OCI-M2 (cell line): Measurements from ENCODE around the gene TIMM50.
A peak's percentile ranks its signal among the peaks of the same experiment; 100 is the strongest.

ENCODE experiments used
- DNase-seq: peaks from one replicate; lab custom pipeline; 2025; ENCODE audit not compliant: unreplicated experiment; lab: John Stamatoyannopoulos, UW

The TIMM50 gene

GRCh38 chr19:39525205-39525604 is 44.6 kb downstream of the TIMM50 start:
- DNase-seq = no peak

- no peak for DNase-seq
Observed at GRCh38 chr19:39531834-39532232, 51.2 kb downstream of the TIMM50 start.

GRCh38 chr19:39532233-39533002 is 51.8 kb downstream of the TIMM50 start, which contains the start of gene EID2B:
EID2B (minus strand) TSS chr19:39532852; CDS start chr19:39532802, 50 bp downstream.
- peak; percentile 99 for DNase-seq

DNA sequence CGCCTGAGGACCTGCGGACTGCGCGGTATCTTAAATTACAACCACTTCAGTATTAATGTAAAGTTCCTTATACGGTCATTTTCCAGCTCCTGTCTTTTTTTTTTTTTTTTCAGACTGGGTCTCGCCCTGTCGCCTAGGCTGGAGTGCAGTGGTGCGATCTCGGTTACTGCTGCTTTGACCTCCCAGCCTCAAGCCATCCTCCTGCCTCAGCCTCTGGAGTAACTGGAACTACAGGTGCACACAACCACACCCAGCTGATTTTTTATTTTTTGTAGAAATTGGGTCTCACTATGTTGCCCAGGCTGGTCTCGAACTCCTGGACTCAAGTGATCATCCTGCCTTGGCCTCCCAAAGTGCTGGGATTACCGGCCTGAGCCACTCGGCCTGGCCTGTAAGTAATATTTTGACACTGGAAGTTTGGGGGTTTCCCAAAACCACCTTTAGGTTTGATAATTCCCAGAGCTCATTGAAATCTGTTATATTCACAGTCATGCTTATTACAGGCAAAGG is 52.4 kb downstream of the TIMM50 start:
- DNase-seq = no peak

DNA sequence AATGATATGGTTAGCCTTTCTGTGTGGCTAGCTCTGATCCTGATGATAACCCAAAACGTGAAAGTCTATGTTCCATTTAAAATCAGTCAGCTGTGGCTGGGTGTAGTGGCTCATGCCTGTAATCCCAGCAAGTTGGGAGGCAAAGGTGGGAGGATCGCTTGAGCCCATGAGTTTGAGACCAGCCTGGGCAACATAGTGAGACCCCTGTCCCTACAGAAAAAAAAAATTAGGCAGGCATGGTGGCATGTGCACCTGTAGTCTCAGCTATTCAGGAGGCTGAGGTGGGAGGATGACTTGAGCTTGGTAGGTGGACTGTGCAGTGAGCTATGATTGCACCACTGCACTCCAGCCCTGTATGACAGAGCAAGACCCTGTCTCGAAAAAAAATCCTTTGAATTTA is 53.2 kb downstream of the TIMM50 start:
- DNase-seq = no peak

DNA sequence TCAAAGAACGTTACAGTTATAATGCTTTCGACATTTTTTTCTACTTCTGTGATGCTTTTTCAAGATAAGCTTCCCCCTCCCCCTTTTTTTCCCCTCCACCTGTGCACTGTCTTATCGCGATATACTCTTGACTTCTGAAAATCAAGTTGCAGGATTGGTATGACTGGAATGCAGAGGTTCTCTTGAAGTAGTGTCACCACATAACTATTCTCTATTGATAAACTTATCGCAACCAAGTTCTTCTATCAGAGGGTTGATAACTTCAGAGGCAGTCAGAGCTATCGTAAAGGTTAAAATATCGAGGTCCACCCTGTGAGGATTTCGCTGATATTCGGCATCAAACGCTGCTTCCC is 58.5 kb downstream of the TIMM50 start:
- DNase-seq = no peak

DNA sequence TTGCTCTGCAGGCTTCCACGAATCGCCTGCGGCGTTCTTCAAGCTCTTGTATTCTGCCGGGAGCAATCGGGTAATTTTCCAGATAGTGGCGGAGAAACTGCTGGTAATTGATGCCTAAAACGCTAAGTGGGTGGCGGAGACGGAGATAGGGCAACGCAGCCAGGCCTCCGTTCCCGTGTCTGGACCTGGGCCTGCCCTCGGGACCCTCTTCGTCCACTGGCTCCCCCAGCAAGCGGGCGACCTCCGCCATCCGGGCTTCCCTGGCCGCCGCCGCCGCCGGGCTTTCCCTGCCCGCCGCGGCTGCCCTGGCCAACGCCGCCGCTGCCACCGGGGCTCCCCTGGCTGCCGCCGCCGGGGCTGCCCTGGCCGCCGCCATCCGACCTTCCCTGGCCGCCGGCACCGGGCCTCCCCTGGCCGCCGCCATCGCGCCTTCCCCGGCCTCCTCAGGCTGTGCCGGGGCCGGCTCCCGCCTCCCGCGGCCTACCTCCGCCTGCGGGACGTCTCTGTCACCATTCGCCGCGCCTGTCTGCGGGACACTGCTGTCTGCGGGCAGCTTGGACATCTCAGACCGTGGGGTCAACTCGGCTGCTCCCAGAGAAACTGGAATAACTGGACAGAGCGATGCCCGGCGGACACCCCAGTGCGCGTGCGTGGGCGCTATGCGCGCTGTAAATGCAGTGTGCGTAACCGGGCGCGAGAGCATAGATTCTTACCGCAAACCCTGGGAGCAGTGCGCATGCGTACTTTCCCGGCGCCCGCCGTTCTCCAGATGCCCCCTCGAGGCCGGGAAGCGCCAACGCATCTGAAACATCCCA is 59.1 kb downstream of the TIMM50 start, which contains the start of gene EID2:
Gene EID2, minus strand, starts transcription at position 644 of the 815 bp plus-strand sequence. Its CDS starts 82 bp downstream, at position 562.
- DNase-seq = peak; percentile 95

DNA sequence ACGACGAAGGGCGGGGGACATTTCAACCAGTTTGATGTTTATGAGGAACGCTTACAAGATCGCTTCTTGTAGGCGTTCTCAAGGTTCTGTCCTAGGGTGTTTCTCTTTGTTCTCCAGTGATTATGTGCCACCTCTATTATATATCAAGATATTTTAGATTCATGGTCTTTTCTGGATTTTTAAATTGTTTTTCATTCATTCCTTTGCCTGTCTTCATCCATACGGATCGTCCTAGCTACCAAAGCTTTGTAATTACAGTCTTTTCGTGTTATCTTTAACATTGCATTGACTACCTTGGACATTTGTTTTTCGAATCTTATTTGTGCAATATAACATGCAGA is 59.7 kb downstream of the TIMM50 start:
- DNase-seq = no peak
